A549 (cell line): ENCODE results near the gene CORO2B.

Source experiments
- EP300 ChIP-seq, 2 experiments: fragments of >200 bp; sonication (Bioruptor Twin); formaldehyde crosslinking; IDR thresholded peaks; 2 replicates in 1 of 2; 3 replicates in 1 of 2; pipeline ENCODE4 v1.6.1; 2016 to 2017
- KDM1A ChIP-seq: fragments of 200-600 bp; sonication (generic); IDR thresholded peaks from 2 replicates; pipeline ENCODE4 v1.6.1; 2016; ENCODE audit warnings: low read depth, mild to moderate bottlenecking
- NR3C1 ChIP-seq: fragments of >200 bp; sonication (Bioruptor Twin); formaldehyde crosslinking; IDR thresholded peaks from 3 replicates; pipeline ENCODE4 v1.6.1; 2017
- TF ChIP-seq, protein P1 (sequence below): fragments of >200 bp; sonication (Bioruptor Twin); formaldehyde crosslinking; IDR thresholded peaks from 3 replicates; pipeline ENCODE4 v1.5.1; 2016
- TF ChIP-seq, protein P2 (sequence below): fragments of 200-600 bp; sonication (generic); IDR thresholded peaks from 2 replicates; pipeline ENCODE4 v1.6.1; 2016; ENCODE audit warnings: antibody characterized with exemption, mild to moderate bottlenecking, moderate library complexity
- TF ChIP-seq, protein P3 (sequence below): fragments of >200 bp; sonication (Bioruptor Twin); formaldehyde crosslinking; IDR thresholded peaks from 3 replicates; pipeline ENCODE4 v1.6.1; 2016

DNA sequence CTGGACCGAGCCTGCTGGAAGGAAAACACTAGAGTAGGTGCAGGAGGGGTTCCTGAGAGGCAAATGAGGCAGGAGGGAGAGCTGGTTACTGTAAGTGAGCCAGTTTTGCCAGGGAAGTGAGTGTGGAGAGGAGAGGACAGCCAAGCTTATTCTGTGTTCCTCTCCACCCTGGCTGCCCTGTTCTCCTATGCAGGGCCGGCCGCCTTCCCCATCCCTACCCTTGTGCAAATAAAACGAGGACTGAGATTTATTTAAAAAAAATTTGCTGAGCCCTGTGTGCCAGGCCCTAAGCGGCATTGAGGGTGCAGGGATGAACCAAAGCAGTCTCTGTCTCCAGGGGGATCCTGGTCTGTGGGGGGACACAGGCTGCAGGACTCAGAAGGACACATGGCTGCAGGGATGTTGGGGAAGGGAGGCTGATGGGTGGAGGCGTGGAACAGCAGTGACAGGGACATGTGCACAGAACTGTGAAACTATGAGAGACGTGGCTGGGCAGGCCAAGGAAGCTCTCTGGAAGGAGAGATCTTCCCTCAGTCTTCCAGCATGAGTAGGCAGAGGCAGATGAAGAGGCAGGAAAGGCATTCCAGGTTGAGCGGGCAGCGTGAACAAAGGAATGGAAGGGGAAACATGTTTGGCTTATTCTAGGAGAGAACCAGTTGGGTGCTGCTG is 12.1 kb downstream of the CORO2B start:
- TF ChIP-seq EP300 (IDR thresholded peaks at IDR 0.05) = no peak
- TF ChIP-seq, protein P1, sequence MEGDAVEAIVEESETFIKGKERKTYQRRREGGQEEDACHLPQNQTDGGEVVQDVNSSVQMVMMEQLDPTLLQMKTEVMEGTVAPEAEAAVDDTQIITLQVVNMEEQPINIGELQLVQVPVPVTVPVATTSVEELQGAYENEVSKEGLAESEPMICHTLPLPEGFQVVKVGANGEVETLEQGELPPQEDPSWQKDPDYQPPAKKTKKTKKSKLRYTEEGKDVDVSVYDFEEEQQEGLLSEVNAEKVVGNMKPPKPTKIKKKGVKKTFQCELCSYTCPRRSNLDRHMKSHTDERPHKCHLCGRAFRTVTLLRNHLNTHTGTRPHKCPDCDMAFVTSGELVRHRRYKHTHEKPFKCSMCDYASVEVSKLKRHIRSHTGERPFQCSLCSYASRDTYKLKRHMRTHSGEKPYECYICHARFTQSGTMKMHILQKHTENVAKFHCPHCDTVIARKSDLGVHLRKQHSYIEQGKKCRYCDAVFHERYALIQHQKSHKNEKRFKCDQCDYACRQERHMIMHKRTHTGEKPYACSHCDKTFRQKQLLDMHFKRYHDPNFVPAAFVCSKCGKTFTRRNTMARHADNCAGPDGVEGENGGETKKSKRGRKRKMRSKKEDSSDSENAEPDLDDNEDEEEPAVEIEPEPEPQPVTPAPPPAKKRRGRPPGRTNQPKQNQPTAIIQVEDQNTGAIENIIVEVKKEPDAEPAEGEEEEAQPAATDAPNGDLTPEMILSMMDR = no peak
- no peak for TF ChIP-seq NR3C1
- TF ChIP-seq, protein P2, sequence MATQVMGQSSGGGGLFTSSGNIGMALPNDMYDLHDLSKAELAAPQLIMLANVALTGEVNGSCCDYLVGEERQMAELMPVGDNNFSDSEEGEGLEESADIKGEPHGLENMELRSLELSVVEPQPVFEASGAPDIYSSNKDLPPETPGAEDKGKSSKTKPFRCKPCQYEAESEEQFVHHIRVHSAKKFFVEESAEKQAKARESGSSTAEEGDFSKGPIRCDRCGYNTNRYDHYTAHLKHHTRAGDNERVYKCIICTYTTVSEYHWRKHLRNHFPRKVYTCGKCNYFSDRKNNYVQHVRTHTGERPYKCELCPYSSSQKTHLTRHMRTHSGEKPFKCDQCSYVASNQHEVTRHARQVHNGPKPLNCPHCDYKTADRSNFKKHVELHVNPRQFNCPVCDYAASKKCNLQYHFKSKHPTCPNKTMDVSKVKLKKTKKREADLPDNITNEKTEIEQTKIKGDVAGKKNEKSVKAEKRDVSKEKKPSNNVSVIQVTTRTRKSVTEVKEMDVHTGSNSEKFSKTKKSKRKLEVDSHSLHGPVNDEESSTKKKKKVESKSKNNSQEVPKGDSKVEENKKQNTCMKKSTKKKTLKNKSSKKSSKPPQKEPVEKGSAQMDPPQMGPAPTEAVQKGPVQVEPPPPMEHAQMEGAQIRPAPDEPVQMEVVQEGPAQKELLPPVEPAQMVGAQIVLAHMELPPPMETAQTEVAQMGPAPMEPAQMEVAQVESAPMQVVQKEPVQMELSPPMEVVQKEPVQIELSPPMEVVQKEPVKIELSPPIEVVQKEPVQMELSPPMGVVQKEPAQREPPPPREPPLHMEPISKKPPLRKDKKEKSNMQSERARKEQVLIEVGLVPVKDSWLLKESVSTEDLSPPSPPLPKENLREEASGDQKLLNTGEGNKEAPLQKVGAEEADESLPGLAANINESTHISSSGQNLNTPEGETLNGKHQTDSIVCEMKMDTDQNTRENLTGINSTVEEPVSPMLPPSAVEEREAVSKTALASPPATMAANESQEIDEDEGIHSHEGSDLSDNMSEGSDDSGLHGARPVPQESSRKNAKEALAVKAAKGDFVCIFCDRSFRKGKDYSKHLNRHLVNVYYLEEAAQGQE = no peak
- TF ChIP-seq, protein P3, sequence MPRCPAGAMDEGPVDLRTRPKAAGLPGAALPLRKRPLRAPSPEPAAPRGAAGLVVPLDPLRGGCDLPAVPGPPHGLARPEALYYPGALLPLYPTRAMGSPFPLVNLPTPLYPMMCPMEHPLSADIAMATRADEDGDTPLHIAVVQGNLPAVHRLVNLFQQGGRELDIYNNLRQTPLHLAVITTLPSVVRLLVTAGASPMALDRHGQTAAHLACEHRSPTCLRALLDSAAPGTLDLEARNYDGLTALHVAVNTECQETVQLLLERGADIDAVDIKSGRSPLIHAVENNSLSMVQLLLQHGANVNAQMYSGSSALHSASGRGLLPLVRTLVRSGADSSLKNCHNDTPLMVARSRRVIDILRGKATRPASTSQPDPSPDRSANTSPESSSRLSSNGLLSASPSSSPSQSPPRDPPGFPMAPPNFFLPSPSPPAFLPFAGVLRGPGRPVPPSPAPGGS = no peak
- TF ChIP-seq KDM1A = no peak
